Superior temporal gyrus (tissue), 1 donor: ENCODE measurements around the gene PLCB1.
"Not testable (repeated sequence)": the region's sequence is repeated elsewhere in the genome, so short reads cannot be mapped to it uniquely, and the experiment has no call there.

Source experiments
- DNase-seq: peaks from one replicate; pipeline ENCODE4 v3.0.0-alpha.2; 2016; ENCODE audit errors: extremely low spot score

PLCB1 gene

DNA sequence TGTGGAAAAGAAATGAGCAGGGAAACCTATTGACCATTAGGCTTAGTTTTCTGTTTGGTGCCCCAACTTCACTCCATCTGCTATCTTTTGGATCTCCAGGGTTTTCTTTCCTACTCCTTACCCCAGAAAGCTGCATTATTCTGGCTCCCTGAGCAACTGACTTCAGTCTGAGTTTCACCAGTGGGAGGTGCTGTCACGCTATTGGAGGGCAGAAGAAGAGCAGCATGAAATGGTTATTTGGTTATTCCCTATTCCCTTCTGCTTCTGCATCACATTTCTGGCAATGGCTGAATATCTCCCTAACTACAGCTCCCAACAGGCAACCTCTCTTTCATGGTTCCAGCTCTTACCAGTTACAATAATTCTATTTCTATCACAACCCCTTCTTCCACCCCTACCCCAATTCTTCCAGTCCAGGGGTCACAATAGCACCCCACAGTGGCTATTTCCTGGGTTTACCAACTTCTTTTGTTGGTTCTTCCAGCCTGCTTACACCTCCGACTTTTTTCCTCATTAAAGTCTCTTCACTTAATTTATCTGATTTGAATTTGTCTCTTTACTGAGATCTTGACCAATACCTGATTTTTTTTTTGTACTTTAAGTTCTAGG, 311.5 kb downstream of the PLCB1 start:
- DNase-seq, result no peak

DNA sequence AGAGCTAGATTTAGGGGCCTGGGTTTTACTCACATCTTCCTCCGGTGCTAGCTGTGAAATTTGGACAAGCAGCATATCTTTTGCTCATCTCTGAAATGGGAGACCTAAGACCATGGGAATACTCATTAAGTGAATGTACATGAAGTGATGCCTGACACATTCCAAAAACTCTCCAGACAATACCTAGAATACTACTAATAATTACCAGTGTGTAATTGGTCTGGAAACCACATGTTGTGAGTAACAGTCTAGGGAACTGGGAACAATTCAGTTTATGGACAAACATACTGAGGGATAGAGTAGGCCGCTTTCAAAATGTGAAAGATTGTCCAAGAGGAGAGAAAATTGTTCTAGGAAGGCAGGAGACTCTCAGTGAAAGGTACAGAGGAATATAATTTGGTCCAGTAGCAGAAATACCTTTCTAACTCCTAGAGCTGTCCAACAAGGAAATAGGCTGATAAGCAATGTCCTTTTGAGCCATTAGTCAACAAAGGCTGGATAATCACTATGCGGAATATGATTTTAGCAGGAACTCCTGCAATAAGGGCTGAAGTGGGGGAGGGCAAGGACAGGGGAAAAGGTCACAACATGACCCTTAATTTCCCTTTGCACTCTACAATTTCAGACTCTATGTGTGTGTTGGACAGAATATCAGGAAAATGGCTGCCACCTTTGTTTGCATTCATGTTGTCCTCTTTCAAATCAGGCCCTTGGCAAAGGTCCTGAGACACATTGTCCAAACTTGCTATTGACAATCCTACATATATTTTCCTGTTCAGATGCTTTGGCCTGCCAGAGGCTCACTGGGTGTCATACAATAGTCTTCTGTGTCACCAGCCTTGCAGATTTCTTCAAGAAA, 315.4 kb downstream of the PLCB1 start:
- no peak for DNase-seq

DNA sequence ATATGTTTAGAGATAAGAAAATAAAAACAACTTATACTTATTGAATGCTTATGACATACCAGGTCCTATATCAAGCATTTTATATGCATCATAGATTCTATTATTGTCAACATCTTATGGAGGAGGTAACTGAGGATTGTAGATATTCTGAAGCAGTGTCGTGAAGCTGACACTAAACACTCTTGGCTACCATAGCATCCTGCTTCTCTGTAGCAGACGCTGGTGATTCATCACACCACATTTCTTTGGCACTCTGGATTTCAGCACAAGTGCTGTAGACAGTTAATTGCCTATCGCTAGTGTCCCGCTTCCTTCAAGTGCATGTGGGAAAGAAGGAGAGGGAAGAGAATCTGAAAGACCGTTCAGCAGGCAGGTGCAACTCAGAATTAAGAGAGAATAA, 317.1 kb downstream of the PLCB1 start:
- DNase-seq, result peak; percentile 69

DNA sequence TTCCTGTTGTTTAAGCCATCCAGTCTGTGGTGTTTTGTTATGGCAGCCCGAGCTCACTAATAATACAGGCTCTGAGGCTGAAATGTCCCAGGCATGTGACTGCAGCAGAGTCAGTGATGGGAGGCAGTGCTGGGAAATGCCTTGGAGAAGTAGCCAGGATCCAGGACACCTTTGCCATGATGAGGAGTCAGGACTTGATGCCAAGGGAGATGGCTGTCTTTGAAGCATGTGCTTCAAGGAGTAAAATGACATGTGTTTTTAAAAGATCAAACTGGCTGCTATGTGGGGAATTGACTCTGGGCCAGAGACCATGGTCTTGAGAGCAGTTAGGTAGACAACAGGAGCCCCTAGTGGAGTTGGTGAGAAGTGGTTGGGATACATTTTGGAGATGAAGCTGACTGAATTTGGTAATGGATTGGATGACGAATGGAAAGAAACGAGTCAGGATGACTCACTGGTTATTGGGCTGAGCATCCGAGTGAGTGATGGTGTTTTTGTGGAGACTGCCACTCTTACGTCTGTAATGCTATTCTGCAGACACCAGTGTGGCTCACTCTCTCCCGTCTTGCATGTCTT, 322.2 kb downstream of the PLCB1 start:
- no peak for DNase-seq

DNA sequence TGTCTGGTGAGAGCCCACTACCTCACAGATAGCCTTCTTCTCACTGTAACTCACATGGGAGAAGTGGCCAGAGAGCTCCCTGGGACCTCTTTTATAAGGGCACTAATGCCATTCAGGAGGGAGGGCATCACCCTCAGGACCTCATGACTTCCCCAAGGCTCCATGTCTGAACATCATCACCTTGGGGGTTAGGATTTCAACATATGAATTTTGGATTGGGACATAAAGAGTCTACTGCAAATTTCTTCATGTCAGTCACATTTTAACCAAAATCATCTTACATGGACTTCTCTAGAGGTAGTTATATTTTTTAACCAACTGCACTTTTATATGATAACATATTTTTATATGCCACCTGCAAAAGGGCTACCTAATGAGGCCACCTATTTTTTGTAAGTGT, 324.7 kb downstream of the PLCB1 start:
- no peak for DNase-seq

DNA sequence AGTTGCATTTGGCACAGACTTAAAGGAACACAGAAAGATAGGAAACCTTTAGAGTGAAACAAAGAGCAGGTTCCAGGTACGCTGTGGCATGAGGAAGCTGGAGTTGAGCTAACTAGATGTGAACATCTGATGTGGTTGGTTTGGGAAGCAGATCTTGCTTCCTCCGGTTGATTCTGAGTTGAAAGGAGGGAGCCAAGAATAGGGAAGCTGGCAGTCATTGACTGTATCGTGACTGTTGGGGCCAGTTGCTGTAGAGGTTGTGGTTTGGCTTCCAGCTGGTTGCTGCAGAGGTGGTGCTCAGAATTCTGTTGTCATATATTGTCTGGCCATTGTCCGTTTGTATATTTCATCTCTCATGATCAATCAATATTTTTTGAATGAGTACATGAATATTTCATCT, 325.9 kb downstream of the PLCB1 start:
- DNase-seq, result no peak

DNA sequence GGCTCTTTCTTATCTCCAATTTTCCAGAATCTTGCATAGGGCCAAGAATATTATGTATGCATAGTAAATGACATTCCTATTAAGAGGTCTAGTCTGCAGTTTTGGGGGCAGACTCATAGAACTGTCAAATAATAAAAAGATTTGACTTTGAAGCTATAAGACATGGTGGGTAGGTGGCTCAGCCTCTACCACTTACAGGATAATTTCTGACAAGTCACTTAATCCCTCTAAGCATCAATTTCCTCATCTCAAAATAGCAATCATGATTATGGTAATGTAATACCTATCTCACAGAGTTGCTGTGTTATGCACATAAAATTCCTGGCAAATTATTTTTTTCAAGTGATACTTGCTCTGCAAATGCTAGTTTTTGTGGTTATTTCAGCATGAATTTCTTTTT, 329.1 kb downstream of the PLCB1 start:
- no peak for DNase-seq

DNA sequence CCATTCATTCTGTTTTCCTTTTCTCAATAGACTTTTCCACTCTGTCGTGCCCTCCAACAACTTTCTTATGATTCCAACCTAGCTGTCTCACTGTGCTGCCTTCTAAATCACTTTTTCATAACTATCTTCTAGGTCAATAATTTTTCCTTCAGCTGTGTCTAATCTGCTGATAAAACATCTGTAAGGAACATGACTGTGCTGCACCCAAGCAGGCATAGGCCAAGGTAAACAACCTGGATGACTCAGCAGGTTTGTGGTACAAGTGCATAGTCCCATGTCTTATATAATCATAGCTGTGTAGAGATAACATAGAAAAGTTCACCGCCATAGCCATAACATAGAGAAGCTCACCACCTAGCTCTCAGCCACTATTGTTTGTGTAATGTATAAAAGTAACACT, 332.3 kb downstream of the PLCB1 start:
- no peak for DNase-seq

DNA sequence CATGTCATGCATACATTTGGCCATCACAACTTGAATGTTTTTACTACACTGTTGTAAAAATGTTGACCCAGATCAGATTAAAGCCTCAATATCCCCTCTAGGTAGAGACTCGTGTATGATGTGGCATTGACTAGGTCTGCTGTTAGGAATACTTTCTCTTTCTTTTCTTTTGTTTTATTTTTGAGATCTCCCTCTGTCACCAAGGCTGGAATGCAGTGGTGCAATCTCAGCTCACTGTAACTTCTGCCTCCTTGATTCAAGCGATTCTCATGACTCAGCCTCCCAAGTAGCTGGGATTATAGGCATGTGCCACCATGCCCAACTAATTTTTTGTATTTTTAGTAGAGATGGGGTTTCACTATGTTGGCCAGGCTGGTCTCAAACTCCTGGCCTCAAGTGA, 334.7 kb downstream of the PLCB1 start:
- not testable (repeated sequence) for DNase-seq

DNA sequence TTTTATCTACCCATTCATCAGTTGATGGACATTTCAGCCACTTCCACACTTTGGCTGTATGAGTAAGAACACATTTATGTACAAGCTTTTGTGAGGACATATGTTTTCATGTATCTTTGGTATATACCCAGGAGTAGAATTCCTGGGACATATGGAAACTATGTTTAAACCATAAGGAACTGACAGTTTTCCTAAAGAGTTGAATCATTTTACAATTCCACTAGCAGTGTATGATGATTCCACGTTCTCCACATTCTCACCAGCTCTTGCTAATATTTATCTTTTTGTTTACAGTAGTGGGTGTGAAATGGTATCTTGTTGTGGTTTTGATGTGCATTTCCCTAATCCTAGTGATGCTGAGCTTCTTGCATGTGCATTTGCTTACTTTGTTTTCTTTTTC, 338.1 kb downstream of the PLCB1 start:
- DNase-seq, result no peak

DNA sequence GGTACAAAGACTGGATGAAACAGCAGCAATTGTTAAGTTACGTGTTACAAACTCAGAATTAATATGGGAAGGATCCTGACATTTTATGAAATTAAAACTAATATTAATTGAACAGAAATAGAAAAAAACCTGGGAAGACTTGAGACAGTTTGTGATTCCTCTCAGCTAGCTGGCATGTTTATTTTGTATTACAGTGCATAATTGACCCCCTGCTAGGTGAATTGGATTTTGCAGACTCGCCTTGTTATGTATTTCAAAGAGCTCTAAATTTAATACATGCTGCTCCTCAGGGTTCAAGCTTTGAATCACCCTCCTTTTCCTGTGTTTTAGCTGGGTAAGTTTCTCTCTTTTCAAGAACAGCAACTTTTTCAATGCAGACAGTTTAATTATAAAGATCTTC, 339.4 kb downstream of the PLCB1 start:
- DNase-seq, result no peak

DNA sequence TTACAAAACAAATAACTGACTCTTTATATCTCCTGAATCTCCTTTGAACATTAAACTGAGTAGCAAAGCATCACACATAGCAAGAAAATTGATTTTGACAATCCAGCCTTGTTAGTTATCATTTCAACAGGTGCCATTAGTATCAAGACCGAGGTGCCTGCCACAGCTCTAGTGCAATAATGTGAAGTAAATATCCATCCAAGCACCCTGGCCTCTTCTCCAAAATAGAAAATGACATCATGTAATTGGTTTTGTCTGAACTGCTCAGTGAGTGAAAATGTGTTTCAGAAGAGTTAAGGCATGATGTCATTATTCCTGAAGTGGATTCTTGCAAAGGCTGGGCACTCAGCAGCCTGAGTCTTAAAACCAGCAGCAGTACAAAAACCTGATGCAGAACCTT, 341.4 kb downstream of the PLCB1 start:
- DNase-seq, result no peak

DNA sequence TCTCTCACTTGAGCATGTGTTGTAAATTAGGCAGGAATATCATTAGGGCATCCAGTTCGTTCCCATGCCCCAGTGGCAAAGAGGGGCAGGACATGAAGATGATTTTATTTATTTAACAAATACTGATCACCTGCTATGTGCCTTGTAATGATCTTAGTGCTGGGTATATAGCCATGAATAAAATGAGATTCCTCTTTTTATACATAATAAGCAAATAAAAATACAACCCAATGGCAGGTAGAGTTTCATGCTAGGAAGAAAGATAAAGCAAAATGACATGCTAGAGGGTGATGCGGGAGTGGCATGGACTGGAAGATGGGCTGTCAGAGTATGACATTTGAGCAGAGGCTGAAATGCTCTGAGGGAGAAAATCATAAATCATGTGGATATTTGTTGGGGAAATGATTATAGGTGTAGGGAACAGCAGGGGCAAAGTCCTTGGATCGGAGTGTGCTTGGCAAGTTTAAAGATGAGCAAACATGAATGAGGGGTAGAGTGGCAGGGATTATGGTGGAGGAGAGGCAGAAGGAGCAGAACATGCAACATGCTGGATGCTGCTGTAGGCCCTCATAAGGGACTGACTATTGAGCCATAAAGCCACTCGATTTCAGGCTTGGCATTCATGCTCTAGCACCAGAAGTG, 342.1 kb downstream of the PLCB1 start:
- DNase-seq, result no peak

DNA sequence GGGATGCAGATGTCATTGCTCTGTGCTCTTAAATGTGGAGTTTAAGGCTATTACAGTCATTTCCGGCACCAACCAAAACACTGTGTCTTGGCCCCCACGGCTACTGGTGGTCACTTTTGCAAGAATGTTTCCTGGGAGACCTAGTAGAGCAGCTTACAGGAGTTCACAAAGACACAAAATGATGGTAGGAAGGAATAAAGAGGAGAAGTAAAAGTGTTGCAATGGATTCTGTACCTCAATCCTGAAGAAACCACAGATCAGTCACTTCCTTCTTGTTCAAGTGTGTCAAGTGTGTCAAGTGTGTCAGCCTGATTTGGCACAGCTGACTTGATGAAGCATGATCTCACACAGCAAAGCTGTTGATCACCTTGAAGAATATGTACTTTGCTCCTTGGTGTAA, 344.0 kb downstream of the PLCB1 start:
- no peak for DNase-seq

DNA sequence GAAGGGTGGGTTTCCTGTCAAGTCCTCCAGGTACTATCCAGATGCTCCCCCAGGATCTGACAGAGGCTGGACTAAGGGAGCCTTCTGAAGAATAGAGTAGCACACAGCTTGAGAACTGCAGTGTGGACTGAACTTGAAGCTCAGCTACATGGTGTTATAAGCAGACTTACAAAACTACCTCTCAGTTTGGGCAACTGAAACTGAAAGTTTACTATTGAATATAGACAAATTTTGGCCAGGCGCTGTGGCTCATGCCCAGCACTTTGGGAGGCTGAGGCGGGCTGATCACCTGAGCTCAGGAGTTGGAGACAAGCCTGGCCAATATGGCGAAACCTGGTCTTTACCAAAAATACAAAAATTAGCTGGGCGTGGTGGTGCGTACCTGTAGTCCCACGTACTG, 348.5 kb downstream of the PLCB1 start:
- DNase-seq, result no peak

DNA sequence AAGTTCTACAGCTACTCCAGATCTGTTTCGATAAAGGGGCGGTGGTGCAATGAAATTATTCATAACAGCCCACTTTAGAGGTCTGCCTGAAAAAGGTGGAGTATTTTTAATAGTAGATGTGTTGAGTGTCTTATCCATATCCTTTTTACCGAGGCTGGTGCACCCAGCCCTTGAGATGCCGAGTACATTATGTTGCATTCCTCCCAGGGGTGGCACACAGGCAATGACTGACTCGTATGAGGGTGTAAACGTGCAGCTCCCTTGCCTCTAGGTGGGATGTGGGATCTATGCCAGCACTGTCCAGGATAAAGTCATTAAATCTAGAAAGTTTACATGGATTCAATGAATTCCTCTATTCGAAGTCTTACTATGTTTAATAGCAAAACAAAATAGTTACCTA, 355.6 kb downstream of the PLCB1 start:
- no peak for DNase-seq

DNA sequence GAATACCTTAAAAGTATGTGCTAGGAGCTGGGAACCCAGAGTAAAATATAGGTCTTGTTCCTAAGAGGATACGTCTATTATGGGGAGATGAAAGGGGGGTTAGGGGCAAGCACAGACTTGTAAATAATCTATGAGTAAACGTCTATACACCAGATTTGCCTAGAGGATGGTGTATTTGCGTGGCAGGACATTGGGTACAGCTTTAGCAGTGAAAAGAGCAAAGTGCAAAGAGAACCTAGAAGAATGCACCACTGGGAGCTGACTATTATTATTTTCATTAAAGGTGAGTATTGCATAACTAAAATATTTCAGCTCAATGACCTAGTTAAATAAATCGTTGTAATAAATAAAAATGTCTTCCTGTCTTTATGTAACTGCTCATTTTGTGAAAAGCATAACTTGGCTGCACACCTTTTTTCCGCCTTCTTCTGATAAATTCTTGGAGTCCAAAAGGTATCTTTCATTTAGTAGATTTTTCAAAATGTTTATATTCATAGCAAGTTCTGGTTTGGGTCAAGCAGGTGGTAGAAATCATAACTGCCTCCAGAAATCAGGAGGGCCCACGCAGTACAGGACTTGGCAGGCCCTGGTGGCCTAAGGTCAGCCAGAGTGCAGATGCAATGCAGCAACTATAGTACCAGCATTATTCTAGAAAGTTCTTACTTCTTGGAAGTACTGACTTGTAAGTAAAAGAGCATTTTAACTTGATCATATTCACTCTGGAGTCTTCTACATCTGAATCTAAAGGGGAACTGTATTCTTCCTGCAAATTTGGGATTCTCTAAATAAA, 357.2 kb downstream of the PLCB1 start:
- DNase-seq, result no peak

DNA sequence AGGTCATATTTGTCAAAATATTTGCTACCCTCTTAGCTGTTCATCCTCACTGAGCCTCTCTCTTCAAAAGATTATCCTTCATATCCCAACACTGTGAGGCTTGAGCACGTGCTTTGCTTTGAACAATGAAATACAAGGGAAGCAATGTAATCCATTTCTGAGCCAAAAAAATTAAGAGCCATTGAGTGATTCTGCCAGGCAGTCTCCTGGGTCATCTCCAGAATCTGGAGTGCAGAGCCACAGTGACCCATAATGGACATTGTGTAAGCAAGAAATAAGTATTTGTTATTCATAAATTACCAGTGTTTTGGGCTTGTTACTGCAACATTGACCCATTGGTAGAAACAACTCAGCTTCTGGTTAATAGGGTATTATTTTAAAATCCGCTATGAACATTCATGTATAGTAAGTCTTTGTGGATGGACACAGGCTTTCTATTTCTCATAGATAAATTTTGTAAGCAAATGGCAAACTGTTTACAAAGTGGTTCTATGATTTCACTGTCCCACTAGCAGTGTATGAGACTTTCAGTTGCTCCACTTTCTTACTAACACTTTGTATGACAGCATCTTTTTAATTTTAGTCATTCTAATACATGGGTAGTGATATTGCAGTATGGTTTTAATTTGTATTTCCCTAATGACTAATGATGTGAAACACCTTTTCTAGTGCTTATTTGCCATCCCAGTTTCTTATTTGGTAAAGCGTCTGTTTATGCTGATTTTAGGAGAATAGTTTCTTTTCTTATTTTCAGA, 358.2 kb downstream of the PLCB1 start:
- no peak for DNase-seq

DNA sequence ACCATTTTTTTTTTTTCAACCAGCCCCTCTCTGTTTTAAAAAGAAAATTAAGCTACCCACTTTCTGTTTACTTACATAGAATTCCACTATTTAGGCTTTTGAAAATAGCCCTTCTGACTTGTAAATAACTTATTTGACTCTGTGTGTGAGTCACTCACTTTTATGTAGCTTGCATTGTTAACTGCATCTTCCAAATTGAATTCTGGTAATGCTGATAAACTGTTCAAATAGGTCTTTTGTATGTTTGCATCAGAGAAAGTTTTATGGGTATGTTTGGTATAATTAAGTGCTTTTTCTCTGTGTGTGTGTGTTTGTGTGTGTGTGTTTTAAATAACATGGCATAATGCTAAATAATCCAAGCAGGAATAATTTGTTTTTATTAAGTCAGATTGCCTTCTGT, 360.1 kb downstream of the PLCB1 start:
- no peak for DNase-seq

DNA sequence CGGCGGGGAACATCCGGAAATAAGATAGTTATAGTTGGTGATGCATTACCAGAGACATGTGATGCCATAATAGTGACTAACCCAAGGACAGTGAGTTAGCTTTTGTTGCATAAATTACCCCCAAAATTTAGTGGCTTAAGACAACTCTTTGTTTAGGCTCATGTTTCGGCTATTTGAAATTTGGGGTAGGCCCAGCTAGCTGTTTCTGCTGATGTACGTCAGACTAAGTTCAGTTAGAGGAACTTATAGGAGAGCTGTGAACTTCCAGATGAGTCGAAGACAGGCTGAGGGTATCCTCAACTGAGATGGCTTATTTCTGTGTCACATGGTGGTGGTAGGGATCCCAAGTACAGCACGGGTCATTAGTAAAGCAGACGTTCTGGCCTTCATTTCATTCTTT, 366.5 kb downstream of the PLCB1 start:
- DNase-seq, result no peak

DNA sequence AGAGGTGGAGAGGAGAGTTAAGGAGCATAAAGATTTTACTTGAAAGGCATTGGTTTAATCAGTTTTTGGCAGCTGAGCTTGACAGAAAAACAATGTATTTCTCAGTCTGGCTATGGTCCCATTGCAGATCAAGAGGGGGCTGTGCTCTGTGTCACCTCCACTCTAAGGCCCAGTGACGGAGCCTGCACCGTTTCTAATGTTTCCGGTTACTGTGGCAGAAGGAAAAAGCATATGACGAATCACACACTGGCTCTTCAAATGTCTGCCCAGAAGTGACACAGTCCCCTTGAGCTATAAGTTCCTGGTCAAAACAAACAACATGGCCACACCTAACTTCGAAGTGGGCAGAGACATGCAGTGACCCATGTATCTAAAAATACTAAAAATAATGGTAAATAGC, 372.0 kb downstream of the PLCB1 start:
- no peak for DNase-seq
